Upper lobe of right lung (tissue), 1 donor: ENCODE results near the gene BMP6. TPM values are rescaled to one million over a fixed set of nuclear protein-coding genes. Genes with fewer than 3 reads are reported as not detected.

Experiments used
- ATAC-seq: fragments of 200-7000 bp; cut with Tn5 transposase; one replicate; pipeline ENCODE4 v1.9.1; 2020; ENCODE audit warnings: mild to moderate bottlenecking, moderate library complexity
- DNase-seq: peaks from one replicate; pipeline ENCODE4 v3.0.0-alpha.2; 2020
- H3K27ac ChIP-seq: fragments of 200-600 bp; one replicate; pipeline ENCODE4 v1.8.0; 2022
- H3K27me3 ChIP-seq: fragments of 200-600 bp; one replicate; pipeline ENCODE4 v1.8.0; 2022; ENCODE audit warnings: mild to moderate bottlenecking
- H3K36me3 ChIP-seq: fragments of 200-600 bp; one replicate; pipeline ENCODE4 v1.8.0; 2022
- H3K4me1 ChIP-seq: fragments of 200-600 bp; one replicate; pipeline ENCODE4 v1.8.0; 2022
- H3K4me3 ChIP-seq: fragments of 200-600 bp; one replicate; pipeline ENCODE4 v1.8.0; 2022; ENCODE audit warnings: mild to moderate bottlenecking
- H3K9me3 ChIP-seq: fragments of 200-600 bp; one replicate; pipeline ENCODE4 v1.8.0; 2022
- intact Hi-C: fragments of 100-400 bp; cut with DNase I; formaldehyde crosslinking; loops from one replicate; pipeline ENCODE4 v1.11.0; 2022
- total RNA-seq: library from RNA; stranded (reverse); fragmentation: NEBNext Ultra II Directional; extraction: Animal tissue kit (Norgen Biotek cat#: 25700); gene quantifications from one replicate; pipeline ENCODE4 v1.2.1, GENCODE V29; 2021
- TF ChIP-seq, protein P1 (sequence below): fragments of 200-600 bp; IDR thresholded peaks from one replicate; pipeline ENCODE4 v1.8.0; 2022; ENCODE audit warnings: antibody characterized with exemption
- donor health status: DM: no; HTN: yes; CAD: no; lungs with severe emphysema.

Gene BMP6
- total RNA-seq, 1 donor from 2014 or later, result 6.6 TPM

- intact Hi-C loops, result no loop called here
- TF ChIP-seq, protein P1, sequence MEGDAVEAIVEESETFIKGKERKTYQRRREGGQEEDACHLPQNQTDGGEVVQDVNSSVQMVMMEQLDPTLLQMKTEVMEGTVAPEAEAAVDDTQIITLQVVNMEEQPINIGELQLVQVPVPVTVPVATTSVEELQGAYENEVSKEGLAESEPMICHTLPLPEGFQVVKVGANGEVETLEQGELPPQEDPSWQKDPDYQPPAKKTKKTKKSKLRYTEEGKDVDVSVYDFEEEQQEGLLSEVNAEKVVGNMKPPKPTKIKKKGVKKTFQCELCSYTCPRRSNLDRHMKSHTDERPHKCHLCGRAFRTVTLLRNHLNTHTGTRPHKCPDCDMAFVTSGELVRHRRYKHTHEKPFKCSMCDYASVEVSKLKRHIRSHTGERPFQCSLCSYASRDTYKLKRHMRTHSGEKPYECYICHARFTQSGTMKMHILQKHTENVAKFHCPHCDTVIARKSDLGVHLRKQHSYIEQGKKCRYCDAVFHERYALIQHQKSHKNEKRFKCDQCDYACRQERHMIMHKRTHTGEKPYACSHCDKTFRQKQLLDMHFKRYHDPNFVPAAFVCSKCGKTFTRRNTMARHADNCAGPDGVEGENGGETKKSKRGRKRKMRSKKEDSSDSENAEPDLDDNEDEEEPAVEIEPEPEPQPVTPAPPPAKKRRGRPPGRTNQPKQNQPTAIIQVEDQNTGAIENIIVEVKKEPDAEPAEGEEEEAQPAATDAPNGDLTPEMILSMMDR, result no peak
- DNase-seq, result peak; percentile 93
- Histone ChIP-seq H3K9me3 (no peaks in the 10 kb centered on the region), H3K27ac (peak within 1 kb of the TSS; percentile 72), H3K27me3 (no peaks in the 10 kb centered on the region), H3K4me3 (peak within 1 kb of the TSS; percentile 76), H3K4me1 (peaks cover 23% of the 10 kb centered on the region), H3K36me3 (no peaks in the 10 kb centered on the region)
- ATAC-seq, result peak; percentile 95
These were observed 184.9 kb downstream of the BMP6 start, which contains the start of gene TXNDC5 for GRCh38 chr6:7910654-7911344. Gene TXNDC5, minus strand, starts transcription at chr6:7910788. Its CDS starts 12 bp downstream, at chr6:7910776.

- H3K27ac ChIP-seq, result no peak overlapping the region
- intact Hi-C loops, result no loop called here
- no peaks in the 10 kb centered on the region for H3K9me3 ChIP-seq
- DNase-seq (no peak), ATAC-seq (no peak)
- H3K36me3 ChIP-seq, result no peaks in the 10 kb centered on the region
- H3K4me1 ChIP-seq, result peaks cover 23% of the 10 kb centered on the region
- peak overlapping the region; percentile 65 for H3K4me3 ChIP-seq
- TF ChIP-seq, protein P1, result no peak
- H3K27me3 ChIP-seq, result no peaks in the 10 kb centered on the region
These were observed 185.4 kb downstream of the BMP6 start for GRCh38 chr6:7911345-7911725.

- ATAC-seq (no peak), DNase-seq (no peak)
- TF ChIP-seq, protein P1, result no peak
- Histone ChIP-seq H3K4me3 (no peak overlapping the region), H3K36me3 (no peaks in the 10 kb centered on the region), H3K27ac (no peak overlapping the region), H3K27me3 (no peaks in the 10 kb centered on the region), H3K9me3 (no peaks in the 10 kb centered on the region), H3K4me1 (peaks cover 23% of the 10 kb centered on the region)
- intact Hi-C loops, result no loop called here
These were observed 186.1 kb downstream of the BMP6 start for GRCh38 chr6:7912024-7912423.

DNA sequence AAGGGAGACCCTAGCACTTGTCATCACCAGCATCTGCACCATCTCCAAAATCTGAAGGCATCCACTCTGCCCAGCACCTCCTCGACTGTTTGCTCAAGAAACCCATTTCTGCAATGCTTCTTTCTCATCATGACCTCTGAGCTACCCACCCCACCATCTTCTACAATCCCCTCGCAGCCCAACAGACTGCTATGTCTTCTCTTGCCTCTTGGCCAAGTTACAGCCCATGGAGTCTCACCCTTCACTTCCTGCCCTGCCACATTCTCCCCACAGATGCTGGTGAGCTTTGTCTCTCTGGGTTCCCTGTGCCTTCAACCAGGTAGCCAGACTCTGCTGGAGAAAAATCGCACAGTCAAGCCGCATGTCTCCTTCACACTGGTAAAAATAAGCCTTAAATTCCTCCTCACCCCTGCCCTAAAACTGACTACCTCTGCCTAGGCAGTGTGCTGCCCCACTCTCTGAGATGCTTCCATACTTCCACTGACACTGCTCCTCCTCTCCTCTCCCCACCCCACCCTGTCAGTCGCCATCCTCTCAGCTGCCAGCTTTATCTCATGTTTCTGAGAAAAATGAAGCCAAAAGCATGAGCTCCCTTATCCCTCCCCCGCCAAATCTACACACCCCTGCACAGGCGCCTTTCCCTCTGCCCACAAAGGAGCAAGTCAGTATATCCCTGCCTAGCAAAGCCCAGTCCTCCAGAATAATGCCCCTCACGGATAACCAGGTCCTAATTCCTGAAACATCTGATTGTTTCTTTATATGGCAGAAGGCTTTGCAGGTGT, 187.0 kb downstream of the BMP6 start:
- TF ChIP-seq, protein P1, result no peak
- ATAC-seq (no peak), DNase-seq (no peak)
- no peaks in the 10 kb centered on the region for H3K9me3 ChIP-seq
- peaks cover 16% of the 10 kb centered on the region for H3K4me1 ChIP-seq
- intact Hi-C loops, result no loop called here
- H3K4me3 ChIP-seq, result no peak overlapping the region
- no peaks in the 10 kb centered on the region for H3K36me3 ChIP-seq
- H3K27ac ChIP-seq, result no peak overlapping the region
- H3K27me3 ChIP-seq, result no peaks in the 10 kb centered on the region

- Histone ChIP-seq H3K4me1 (peaks cover 4% of the 10 kb centered on the region), H3K4me3 (no peak overlapping the region), H3K27ac (no peak overlapping the region), H3K27me3 (no peaks in the 10 kb centered on the region), H3K9me3 (no peaks in the 10 kb centered on the region), H3K36me3 (no peaks in the 10 kb centered on the region)
- ATAC-seq (no peak), DNase-seq (no peak)
- TF ChIP-seq, protein P1, result no peak
- intact Hi-C loops, result no loop called here
These were observed 188.4 kb downstream of the BMP6 start for GRCh38 chr6:7914311-7914710.
